GM12872 (cell line): ENCODE results near the gene MACROD2.

Source experiments
- CTCF ChIP-seq: IDR thresholded peaks from 3 replicates; pipeline ENCODE4 v1.5.1; 2011; ENCODE audit warnings: low read depth, mild to moderate bottlenecking, low read length, moderate library complexity; ENCODE audit not compliant: insufficient read depth

MACROD2 gene

GRCh38 chr20:14538433-14538832 is 543.1 kb downstream of the MACROD2 start:
- TF ChIP-seq CTCF = no peak

GRCh38 chr20:14543040-14543439 is 547.7 kb downstream of the MACROD2 start:
- no peak for TF ChIP-seq CTCF

- TF ChIP-seq CTCF = no peak
These were observed 549.4 kb downstream of the MACROD2 start for GRCh38 chr20:14544688-14545087.

GRCh38 chr20:14550655-14551054 is 555.3 kb downstream of the MACROD2 start:
- no peak for TF ChIP-seq CTCF

- TF ChIP-seq CTCF = no peak
These were observed 558.6 kb downstream of the MACROD2 start for GRCh38 chr20:14553774-14554534.

GRCh38 chr20:14555676-14556075 is 560.4 kb downstream of the MACROD2 start:
- no peak for TF ChIP-seq CTCF

- TF ChIP-seq CTCF = no peak
These were observed 560.9 kb downstream of the MACROD2 start for GRCh38 chr20:14556206-14556605.

GRCh38 chr20:14559612-14560011 is 564.3 kb downstream of the MACROD2 start:
- no peak for TF ChIP-seq CTCF
